IMR-90 (cell line): ENCODE measurements around the gene ITPK1. TPM values are rescaled to one million over a fixed set of nuclear protein-coding genes. Genes with fewer than 3 reads are reported as not detected.

ENCODE experiments used
- ATAC-seq: fragments of 200-7000 bp; cut with Tn5 transposase; 2 replicates; pipeline ENCODE4 v1.9.1; 2020; ENCODE audit warnings: low read depth, mild to moderate bottlenecking, moderate library complexity
- BruUV-seq: library from RNA; stranded (reverse); fragments of 400-500 nt; replicated peaks from 2 replicates; lab custom pipeline; 2021; lab: Mats Ljungman, UMichigan
- CTCF ChIA-PET: fragments of 300-600 bp; formaldehyde crosslinking; extraction: SDS; loops from one replicate; lab custom pipeline; 2021; ENCODE audit warnings: antibody characterized with exemption; lab: Yijun Ruan, JAX
- POLR2A ChIA-PET: fragments of 300-600 bp; sonication (Branson Sonifier 250); formaldehyde crosslinking; loops from one replicate; lab custom pipeline; 2022; ENCODE audit warnings: antibody characterized with exemption; ENCODE audit not compliant: unreplicated experiment; lab: Charles Lee
- DNase-seq: peaks from one replicate; pipeline ENCODE4 v3.0.0; 2013
- H2AFZ ChIP-seq: replicated peaks from 2 replicates; pipeline ENCODE3; 2013; ENCODE audit warnings: low read length, mild to moderate bottlenecking; ENCODE audit not compliant: poor library complexity
- H2AK5ac ChIP-seq: 2 replicates; pipeline ENCODE4 v1.6.1; 2013; ENCODE audit warnings: low read depth, low read length, inconsistent platforms
- H2AK9ac ChIP-seq: replicated peaks from 2 replicates; pipeline ENCODE3; 2013; ENCODE audit warnings: mild to moderate bottlenecking, low read depth, low read length, moderate library complexity; ENCODE audit not compliant: poor library complexity
- H2BK120ac ChIP-seq: 2 replicates; pipeline ENCODE4 v1.6.1; 2013; ENCODE audit warnings: low read depth, low read length, inconsistent platforms
- H2BK15ac ChIP-seq: 3 replicates; pipeline ENCODE4 v1.6.1; 2013; ENCODE audit warnings: low read depth, low read length, inconsistent platforms
- H2BK20ac ChIP-seq: 2 replicates; pipeline ENCODE4 v1.6.1; 2013; ENCODE audit warnings: low read depth, mild to moderate bottlenecking, inconsistent platforms, low read length, moderate library complexity
- H2BK5ac ChIP-seq: 2 replicates; pipeline ENCODE4 v1.6.1; 2013; ENCODE audit warnings: mild to moderate bottlenecking, low read depth, low read length, inconsistent platforms; ENCODE audit not compliant: poor library complexity, severe bottlenecking
- H3K14ac ChIP-seq: replicated peaks from 2 replicates; pipeline ENCODE4 v1.6.1; 2013; ENCODE audit warnings: low read depth, low read length, inconsistent platforms
- H3K18ac ChIP-seq: 2 replicates; pipeline ENCODE4 v1.6.1; 2013; ENCODE audit warnings: low read depth, low read length, control low read depth
- H3K23ac ChIP-seq: 2 replicates; pipeline ENCODE4 v1.6.1; 2013; ENCODE audit warnings: low read depth, low read length, inconsistent platforms
- H3K27ac ChIP-seq: 2 replicates; pipeline ENCODE4 v1.5.1; 2013; ENCODE audit warnings: mild to moderate bottlenecking, control low read depth, low read length; ENCODE audit not compliant: insufficient read depth
- H3K27me3 ChIP-seq: 2 replicates; pipeline ENCODE4 v1.6.1; 2013; ENCODE audit warnings: low read length; ENCODE audit not compliant: control insufficient read depth, insufficient read depth
- H3K36me3 ChIP-seq: 2 replicates; pipeline ENCODE4 v1.6.1; 2013; ENCODE audit warnings: low read length, mixed read lengths; ENCODE audit not compliant: control insufficient read depth, insufficient read depth
- H3K4ac ChIP-seq: 2 replicates; pipeline ENCODE4 v1.6.1; 2013; ENCODE audit warnings: low read depth, low read length, inconsistent platforms
- H3K4me1 ChIP-seq: 2 replicates; pipeline ENCODE4 v1.6.1; 2013; ENCODE audit warnings: low read length, mixed read lengths; ENCODE audit not compliant: control insufficient read depth, insufficient read depth
- H3K4me2 ChIP-seq: 2 replicates; pipeline ENCODE4 v1.6.1; 2013; ENCODE audit warnings: low read depth, mild to moderate bottlenecking, control low read depth, low read length, moderate library complexity
- H3K4me3 ChIP-seq: 2 replicates; pipeline ENCODE4 v1.5.1; 2013; ENCODE audit warnings: low read depth, mild to moderate bottlenecking, control low read depth, low read length, moderate library complexity; ENCODE audit not compliant: insufficient read depth
- H3K56ac ChIP-seq: 2 replicates; pipeline ENCODE4 v1.6.1; 2013; ENCODE audit warnings: low read length, inconsistent platforms; ENCODE audit not compliant: insufficient read depth; ENCODE audit errors: extremely low read depth
- H3K79me1 ChIP-seq, 2 experiments: 2 replicates each; pipeline ENCODE4 v1.6.1; 2013; ENCODE audit warnings: low read length in 2 of 2, inconsistent platforms in 1 of 2, low read depth in 1 of 2
- H3K9ac ChIP-seq: 2 replicates; pipeline ENCODE4 v1.6.1; 2013; ENCODE audit warnings: low read depth, low read length, control low read depth
- H3K9me1 ChIP-seq: 2 replicates; pipeline ENCODE4 v1.6.1; 2013; ENCODE audit warnings: low read length, inconsistent platforms; ENCODE audit not compliant: insufficient read depth
- H3K9me3 ChIP-seq: 2 replicates; pipeline ENCODE4 v1.6.1; 2013; ENCODE audit warnings: low read length; ENCODE audit not compliant: control insufficient read depth, insufficient read depth
- H4K20me1 ChIP-seq: 2 replicates; pipeline ENCODE4 v1.6.1; 2013; ENCODE audit warnings: low read length, inconsistent platforms; ENCODE audit not compliant: insufficient read depth
- H4K5ac ChIP-seq: 2 replicates; pipeline ENCODE4 v1.6.1; 2013; ENCODE audit warnings: mild to moderate bottlenecking, low read depth, low read length, control low read depth
- H4K8ac ChIP-seq, 2 experiments: 2 replicates each; pipeline ENCODE4 v1.6.1; 2013; ENCODE audit warnings: low read depth in 2 of 2, low read length in 2 of 2, control low read depth in 1 of 2, inconsistent platforms in 1 of 2
- H4K91ac ChIP-seq: 2 replicates; pipeline ENCODE4 v1.6.1; 2013; ENCODE audit warnings: low read depth, low read length, inconsistent platforms; ENCODE audit not compliant: insufficient read depth
- BHLHE40 ChIP-seq: fragments of 150-350 bp; IDR thresholded peaks from 2 replicates; pipeline ENCODE4 v1.6.1; 2016; ENCODE audit warnings: mild to moderate bottlenecking, low read depth, low read length
- CEBPB ChIP-seq: IDR thresholded peaks from 2 replicates; pipeline ENCODE4 v1.6.1; 2012; ENCODE audit warnings: low read depth, low read length, improper control_type of control experiment
- ELK1 ChIP-seq: fragments of 150-350 bp; IDR thresholded peaks from 2 replicates; pipeline ENCODE4 v1.6.1; 2016; ENCODE audit warnings: low read depth, mild to moderate bottlenecking, low read length, moderate library complexity, borderline replicate concordance
- FOS ChIP-seq: fragments of 150-350 bp; IDR thresholded peaks from 2 replicates; pipeline ENCODE4 v1.6.1; 2016; ENCODE audit warnings: low read depth, low read length
- MAFK ChIP-seq: IDR thresholded peaks from 2 replicates; pipeline ENCODE4 v1.6.1; 2012; ENCODE audit warnings: low read depth, low read length, improper control_type of control experiment
- NFE2L2 ChIP-seq: fragments of 150-350 bp; IDR thresholded peaks from 2 replicates; pipeline ENCODE4 v1.6.1; 2016; ENCODE audit warnings: low read depth, mild to moderate bottlenecking, low read length
- POLR2A ChIP-seq: IDR thresholded peaks from 2 replicates; pipeline ENCODE4 v1.6.1; 2012; ENCODE audit warnings: mild to moderate bottlenecking, low read depth, low read length
- RAD21 ChIP-seq: IDR thresholded peaks from 2 replicates; pipeline ENCODE4 v1.6.1; 2012; ENCODE audit warnings: low read length, improper control_type of control experiment
- RCOR1 ChIP-seq: IDR thresholded peaks from 2 replicates; pipeline ENCODE4 v1.6.1; 2012; ENCODE audit warnings: mild to moderate bottlenecking, low read length, improper control_type of control experiment; ENCODE audit not compliant: insufficient replicate concordance
- USF2 ChIP-seq: fragments of 150-350 bp; IDR thresholded peaks from 2 replicates; pipeline ENCODE4 v1.6.1; 2017; ENCODE audit warnings: mild to moderate bottlenecking, antibody characterized with exemption, low read length, low read depth
- WGBS, 2 experiments: methylation state at CpG; one replicate each; pipeline versions ENCODE4 v1.1.5 to v1.1.7; 2013; ENCODE audit warnings: missing lambda C conversion rate in 2 of 2; ENCODE audit not compliant: insufficient read length in 1 of 2; ENCODE audit errors: extremely low coverage in 2 of 2; 5-methylcytosine and 5-hydroxymethylcytosine counted together
- dilution Hi-C: fragments of 300-500 bp; cut with HindIII; formaldehyde crosslinking; loops from one replicate; pipeline ENCODE4 v1.14.3; 2018; ENCODE audit warnings: low sequenced_read_pairs; ENCODE audit not compliant: unreplicated experiment
- in situ Hi-C: fragments of 300-500 bp; cut with MboI; formaldehyde crosslinking; loops from 3 replicates; pipeline ENCODE4 v1.14.3; 2019; ENCODE audit warnings: low sequenced_read_pairs, inconsistent platforms, mixed read lengths
- intact Hi-C: fragments of 100-400 bp; cut with micrococcal nuclease; formaldehyde crosslinking; loops from 2 replicates; pipeline ENCODE4 v1.10.0; 2022
- polyA plus RNA-seq, 3 experiments: library from polyadenylated mRNA; depleted of rRNA; stranded (reverse); fragments of >200 nt; gene quantifications; 2 replicates each; pipeline ENCODE4 v1.2.3, GENCODE V29; 2012; ENCODE audit warnings: low replicate concordance in 1 of 3
- total RNA-seq: library from RNA; depleted of rRNA; stranded (reverse); fragments of >200 nt; gene quantifications from 2 replicates; pipeline ENCODE4 v1.2.3, GENCODE V29; 2012

Gene ITPK1
- total and polyA plus RNA-seq, 2 of the 4 experiments (the other 2 are of a cell fraction), result 21.7 to 26.9 TPM

GRCh38 chr14:92971601-92972180 is 144.0 kb downstream of the ITPK1 start:
- intact Hi-C loops, result no loop called here

More at GRCh38 chr14:92971601-92972180, 144.0 kb downstream of the ITPK1 start:
- ChIA-PET POLR2A (no interaction called here), CTCF (no interaction called here)
- no peak overlapping the region for H2BK5ac ChIP-seq
- no peak overlapping the region for H4K5ac ChIP-seq
- ATAC-seq (no peak), DNase-seq (no peak)
- no peak overlapping the region for H2BK120ac ChIP-seq
- peak overlapping the region; percentile 27 for H2AFZ ChIP-seq
- no peak overlapping the region for H4K91ac ChIP-seq
- no peak overlapping the region for H3K9ac ChIP-seq
- in situ Hi-C loops, result no loop called here
- no TSS peak for BruUV-seq
- no peak overlapping the region for H3K56ac ChIP-seq
- no peak overlapping the region for H3K4me2 ChIP-seq
- no peak overlapping the region for H3K23ac ChIP-seq
- H3K79me1 ChIP-seq, result no peaks in the 10 kb centered on the region
- WGBS, 2 experiments, result 97% methylated on average over 10 of the region's 16 CpGs; no CpG with 5 or more reads in 1 of the 2 experiments
- no peak overlapping the region for H2BK20ac ChIP-seq
- H2AK9ac ChIP-seq, result no peak overlapping the region
- no peak overlapping the region for H3K18ac ChIP-seq
- H3K4me1 ChIP-seq, result no peaks in the 10 kb centered on the region; the same call in 1 of the 2 replicates
- H2BK15ac ChIP-seq, result no peak overlapping the region
- no peak overlapping the region for H3K27ac ChIP-seq
- TF ChIP-seq POLR2A, result no peak
- TF ChIP-seq NFE2L2, result no peak
- TF ChIP-seq BHLHE40, result no peak
- TF ChIP-seq ELK1, result no peak
- no peak for TF ChIP-seq USF2
- TF ChIP-seq CEBPB, result no peak
- no peak for TF ChIP-seq FOS
- no peak for TF ChIP-seq MAFK
- TF ChIP-seq RAD21, result no peak
- TF ChIP-seq RCOR1, result no peak
- no peak overlapping the region for H3K14ac ChIP-seq
- H3K9me1 ChIP-seq, result no peaks in the 10 kb centered on the region
- peaks cover 2% of the 10 kb centered on the region; the same call in 1 of the 2 replicates for H3K27me3 ChIP-seq
- no peaks in the 10 kb centered on the region for H3K36me3 ChIP-seq
- no peak overlapping the region for H2AK5ac ChIP-seq
- dilution Hi-C loops, result no loop called here
- no peak overlapping the region for H3K4me3 ChIP-seq
- peaks cover 5% of the 10 kb centered on the region; the same call in 1 of the 2 replicates for H3K9me3 ChIP-seq
- no peak overlapping the region for H3K4ac ChIP-seq
- no peak overlapping the region for H4K8ac ChIP-seq
- H4K20me1 ChIP-seq, result no peaks in the 10 kb centered on the region
